ENCODE data around the gene FOXJ3.
A peak's percentile ranks its signal among the peaks of the same experiment; 100 is the strongest.

The FOXJ3 gene

GRCh38 chr1:42334240-42335049, 590 bp downstream of the FOXJ3 start:
- DNase-seq (ENCODE audit: low read depth in 2 of 2), result peak; percentile 61 to 63
- TF ChIP-seq CTCF (IDR thresholded peaks at IDR 0.05; ENCODE audit: low read depth, low read length), result peak; percentile 3
- peak overlapping the region; percentile 90 to 99 for H3K4me3 ChIP-seq (replicated peaks in 1 of 2; ENCODE audit: low read depth in 2 of 2, low read length in 2 of 2)

- no peak for TF ChIP-seq CTCF (IDR thresholded peaks at IDR 0.05; ENCODE audit: low read depth, low read length)
Measured at GRCh38 chr1:42333662-42334239, 1.3 kb downstream of the FOXJ3 start.

GRCh38 chr1:42332877-42333276, 2.2 kb downstream of the FOXJ3 start:
- DNase-seq (ENCODE audit: low read depth in 2 of 2), result no peak
- no peak for TF ChIP-seq CTCF (IDR thresholded peaks at IDR 0.05; ENCODE audit: low read depth, low read length)
- H3K4me3 ChIP-seq (replicated peaks in 1 of 2; ENCODE audit: low read depth in 2 of 2, low read length in 2 of 2), result no peak overlapping the region

More at GRCh38 chr1:42333662-42334239, 1.3 kb downstream of the FOXJ3 start:
- peak overlapping the region; percentile 90 to 99 for H3K4me3 ChIP-seq (replicated peaks in 1 of 2; ENCODE audit: low read depth in 2 of 2, low read length in 2 of 2)
- peak; percentile 18 to 38 for DNase-seq (ENCODE audit: low read depth in 2 of 2)

GRCh38 chr1:42330215-42330614, 4.8 kb downstream of the FOXJ3 start:
- H3K4me3 ChIP-seq (replicated peaks in 1 of 2; ENCODE audit: low read depth in 2 of 2, low read length in 2 of 2), result no peak overlapping the region
- no peak for DNase-seq (ENCODE audit: low read depth in 2 of 2)
- no peak for TF ChIP-seq CTCF (IDR thresholded peaks at IDR 0.05; ENCODE audit: low read depth, low read length)

GRCh38 chr1:42328916-42329496, 6.0 kb downstream of the FOXJ3 start:
- DNase-seq (ENCODE audit: low read depth in 2 of 2), result no peak

GRCh38 chr1:42328047-42328625, 6.9 kb downstream of the FOXJ3 start:
- no peak for TF ChIP-seq CTCF (IDR thresholded peaks at IDR 0.05; ENCODE audit: low read depth, low read length)
- H3K4me3 ChIP-seq (replicated peaks in 1 of 2; ENCODE audit: low read depth in 2 of 2, low read length in 2 of 2), result no peak overlapping the region
- DNase-seq (ENCODE audit: low read depth in 2 of 2), result no peak

More at GRCh38 chr1:42328916-42329496, 6.0 kb downstream of the FOXJ3 start:
- no peak overlapping the region for H3K4me3 ChIP-seq (replicated peaks in 1 of 2; ENCODE audit: low read depth in 2 of 2, low read length in 2 of 2)
- no peak for TF ChIP-seq CTCF (IDR thresholded peaks at IDR 0.05; ENCODE audit: low read depth, low read length)
